NCI-H1105 (cell line): Measurements from ENCODE around the gene TRMT2A.
A peak's percentile ranks its signal among the peaks of the same experiment; 100 is the strongest.
"Not testable (repeated sequence)": the region's sequence is repeated elsewhere in the genome, so short reads cannot be mapped to it uniquely, and the experiment has no call there.

Source experiments
- DNase-seq: peaks from one replicate; lab custom pipeline; 2025; lab: John Stamatoyannopoulos, UW

The TRMT2A gene, protein sequence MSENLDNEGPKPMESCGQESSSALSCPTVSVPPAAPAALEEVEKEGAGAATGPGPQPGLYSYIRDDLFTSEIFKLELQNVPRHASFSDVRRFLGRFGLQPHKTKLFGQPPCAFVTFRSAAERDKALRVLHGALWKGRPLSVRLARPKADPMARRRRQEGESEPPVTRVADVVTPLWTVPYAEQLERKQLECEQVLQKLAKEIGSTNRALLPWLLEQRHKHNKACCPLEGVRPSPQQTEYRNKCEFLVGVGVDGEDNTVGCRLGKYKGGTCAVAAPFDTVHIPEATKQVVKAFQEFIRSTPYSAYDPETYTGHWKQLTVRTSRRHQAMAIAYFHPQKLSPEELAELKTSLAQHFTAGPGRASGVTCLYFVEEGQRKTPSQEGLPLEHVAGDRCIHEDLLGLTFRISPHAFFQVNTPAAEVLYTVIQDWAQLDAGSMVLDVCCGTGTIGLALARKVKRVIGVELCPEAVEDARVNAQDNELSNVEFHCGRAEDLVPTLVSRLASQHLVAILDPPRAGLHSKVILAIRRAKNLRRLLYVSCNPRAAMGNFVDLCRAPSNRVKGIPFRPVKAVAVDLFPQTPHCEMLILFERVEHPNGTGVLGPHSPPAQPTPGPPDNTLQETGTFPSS

DNA sequence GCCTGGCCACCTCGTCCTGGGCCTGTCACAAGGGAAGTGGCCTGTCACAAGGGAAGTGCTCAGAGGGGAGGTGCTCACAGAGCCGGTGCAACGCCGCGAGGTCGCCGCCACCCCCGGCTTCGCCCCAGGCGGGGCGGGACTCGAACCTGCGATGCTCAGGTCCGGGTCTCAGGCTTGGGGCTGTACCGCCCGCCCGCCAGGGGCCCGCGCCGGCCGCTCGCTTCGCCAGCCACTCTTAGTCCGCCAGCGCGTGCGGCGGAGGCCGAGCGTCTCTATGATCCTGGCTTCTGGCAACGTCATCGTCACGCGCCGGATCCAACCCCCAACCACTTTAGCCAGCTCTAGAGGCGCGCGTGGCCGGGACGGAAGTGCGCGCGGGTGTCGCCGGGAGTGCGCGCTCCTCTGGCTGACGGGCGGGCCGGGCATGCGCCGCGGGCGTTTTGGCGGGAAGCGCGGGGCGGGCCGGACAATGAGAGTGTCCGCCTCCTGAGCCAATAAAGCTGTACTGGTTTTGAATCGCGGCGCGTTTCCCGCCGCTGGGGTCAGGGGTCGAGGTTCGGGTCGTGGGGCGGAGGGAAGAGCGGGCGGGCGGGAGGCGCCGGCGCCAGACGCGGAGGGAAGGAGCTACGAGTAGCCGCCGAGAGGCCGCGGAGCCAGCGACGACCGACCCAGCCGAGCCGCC lies at the start of gene TRMT2A:
TRMT2A (minus strand) TSS at position 276 of the 682 bp plus-strand sequence. CDS start 320 bp downstream, outside the sequence.
- DNase-seq: peak; percentile 96

DNA sequence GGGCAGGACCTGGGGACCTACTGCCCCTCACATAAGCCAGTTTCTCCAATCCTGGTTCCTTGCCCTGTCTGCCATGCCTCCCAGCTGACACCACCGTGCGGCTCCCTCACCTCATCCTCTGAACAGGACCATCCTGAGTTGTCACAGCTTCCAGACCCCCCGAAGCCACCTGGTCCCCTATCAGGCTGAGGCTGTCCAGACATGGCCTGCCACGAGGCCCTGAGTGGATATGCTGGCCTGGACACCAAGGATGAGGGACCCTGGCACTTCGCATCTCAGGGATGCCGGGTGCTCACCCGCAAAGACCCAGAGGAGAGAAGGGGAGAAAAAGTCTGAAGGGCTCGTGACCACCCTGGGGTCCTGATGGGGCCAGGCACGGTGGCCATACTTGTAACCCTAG lies 49.7 kb upstream of the TRMT2A start:
- no peak for DNase-seq

DNA sequence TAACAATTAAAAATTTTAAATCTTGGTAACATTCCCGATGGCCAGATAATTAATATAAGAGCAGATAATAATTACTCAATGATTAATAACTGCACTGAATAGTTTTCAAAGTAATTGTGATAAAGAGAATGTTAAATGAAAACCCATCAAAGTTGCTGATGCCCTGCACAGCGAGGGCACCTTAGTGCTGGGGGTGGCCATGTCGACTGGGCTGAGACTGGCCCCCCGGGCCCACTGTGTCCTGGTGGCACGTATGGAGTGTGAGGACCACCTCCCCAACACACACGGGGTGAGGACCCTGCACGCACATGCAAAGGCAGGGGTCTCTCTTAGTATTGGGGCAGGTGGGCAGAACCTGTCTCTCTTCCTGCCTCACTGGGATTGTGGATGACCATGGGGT lies 48.9 kb upstream of the TRMT2A start:
- no peak for DNase-seq

DNA sequence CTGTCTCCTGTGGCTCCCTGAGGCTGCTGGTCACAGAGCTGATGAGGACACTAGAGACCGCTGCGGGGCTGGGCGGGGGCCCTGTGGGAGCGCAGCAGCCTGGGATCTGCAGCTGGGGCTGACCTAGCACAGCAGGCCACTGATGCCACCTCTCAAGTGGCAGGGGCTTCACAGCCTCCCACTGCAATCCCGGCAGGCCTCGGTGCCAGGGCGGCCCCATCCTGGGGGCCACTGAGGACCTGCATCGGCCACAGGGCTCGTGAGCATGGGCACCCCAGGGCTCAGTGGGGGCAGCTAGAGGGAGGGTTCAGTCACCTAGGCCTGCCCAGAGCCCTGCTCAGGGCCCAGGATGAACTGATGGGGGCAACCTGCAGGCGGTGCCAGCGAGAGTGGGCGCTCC lies 48.4 kb upstream of the TRMT2A start:
- no peak for DNase-seq

DNA sequence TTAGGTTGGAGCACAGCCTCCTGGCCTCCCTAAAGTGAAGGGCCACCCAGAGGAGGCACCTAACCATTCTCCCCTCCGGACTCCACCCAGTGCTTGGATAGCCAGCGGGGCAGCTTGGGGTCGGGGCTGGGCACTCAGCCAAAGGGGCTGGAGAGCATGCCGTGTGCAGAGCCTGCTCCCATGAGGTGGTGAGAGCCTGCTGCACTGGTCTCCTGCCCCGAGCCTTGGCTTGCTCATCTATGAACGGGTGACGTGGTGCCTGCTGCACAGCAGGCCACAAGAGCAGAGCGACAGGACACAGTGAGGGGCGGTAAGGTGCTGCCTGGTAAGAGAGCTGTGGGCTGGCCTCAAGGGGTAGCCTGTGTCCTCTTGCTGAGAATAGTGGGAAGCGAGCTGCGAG lies 47.8 kb upstream of the TRMT2A start:
- no peak for DNase-seq

DNA sequence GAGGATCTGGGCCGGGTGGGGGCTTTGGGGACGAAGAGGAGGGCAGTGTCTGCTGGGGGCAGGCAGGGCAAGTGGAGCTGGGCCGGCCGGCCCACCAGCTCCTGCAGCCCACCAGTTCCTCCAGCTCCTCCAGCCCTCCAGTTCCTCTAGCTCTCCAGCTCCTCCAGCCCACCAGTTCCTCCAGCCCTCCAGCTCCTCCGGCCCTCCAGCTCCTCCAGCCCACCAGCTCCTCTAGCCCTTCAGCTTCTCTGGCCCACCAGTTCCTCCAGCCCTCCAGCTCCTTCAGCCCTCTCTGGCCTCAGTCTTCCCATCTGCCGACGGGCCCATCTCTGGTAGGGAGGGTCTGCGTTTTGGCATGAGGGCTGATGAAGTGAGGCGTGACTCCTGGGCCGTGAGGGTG lies 43.0 kb upstream of the TRMT2A start:
- DNase-seq: no peak

DNA sequence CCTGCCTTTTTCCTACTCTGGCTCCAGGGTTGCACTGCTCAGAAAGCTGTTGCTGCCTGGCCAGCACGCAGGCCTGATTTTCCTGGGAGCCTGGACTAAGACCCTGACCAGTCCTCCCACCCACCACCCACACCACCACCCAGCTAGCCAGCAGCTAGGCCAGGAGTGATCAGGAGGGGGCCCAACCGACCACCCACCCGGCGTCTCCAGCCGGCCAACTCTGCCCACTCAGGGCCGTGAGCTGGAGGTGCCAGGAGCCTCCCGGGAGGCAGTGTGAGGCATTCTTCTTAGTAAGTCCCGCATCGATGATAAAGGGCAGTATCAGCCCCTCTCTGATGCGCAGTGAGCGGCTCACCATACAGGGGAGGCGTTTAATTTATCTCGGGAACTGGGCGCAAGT lies 42.5 kb upstream of the TRMT2A start:
- DNase-seq: not testable (repeated sequence)

DNA sequence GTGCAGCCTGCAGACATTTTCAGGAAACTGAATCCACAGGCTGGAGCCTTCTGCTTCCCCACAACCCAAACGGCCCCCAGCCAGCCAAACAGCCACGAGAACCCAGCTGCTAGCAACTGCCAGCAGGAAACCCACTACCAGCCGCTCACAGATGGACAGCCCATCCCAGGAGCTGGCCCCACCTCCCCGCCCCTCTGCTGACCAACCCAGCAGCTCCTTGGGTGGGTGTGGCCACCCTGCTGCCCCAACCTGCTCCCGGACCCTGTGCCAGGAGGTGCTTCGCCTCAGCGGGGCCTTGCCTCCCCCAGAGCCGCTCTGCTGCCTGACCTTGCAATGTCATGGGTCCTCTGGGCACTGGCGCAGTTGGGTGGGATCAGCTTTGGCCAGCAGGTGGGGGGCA lies 42.0 kb upstream of the TRMT2A start:
- DNase-seq: no peak

DNA sequence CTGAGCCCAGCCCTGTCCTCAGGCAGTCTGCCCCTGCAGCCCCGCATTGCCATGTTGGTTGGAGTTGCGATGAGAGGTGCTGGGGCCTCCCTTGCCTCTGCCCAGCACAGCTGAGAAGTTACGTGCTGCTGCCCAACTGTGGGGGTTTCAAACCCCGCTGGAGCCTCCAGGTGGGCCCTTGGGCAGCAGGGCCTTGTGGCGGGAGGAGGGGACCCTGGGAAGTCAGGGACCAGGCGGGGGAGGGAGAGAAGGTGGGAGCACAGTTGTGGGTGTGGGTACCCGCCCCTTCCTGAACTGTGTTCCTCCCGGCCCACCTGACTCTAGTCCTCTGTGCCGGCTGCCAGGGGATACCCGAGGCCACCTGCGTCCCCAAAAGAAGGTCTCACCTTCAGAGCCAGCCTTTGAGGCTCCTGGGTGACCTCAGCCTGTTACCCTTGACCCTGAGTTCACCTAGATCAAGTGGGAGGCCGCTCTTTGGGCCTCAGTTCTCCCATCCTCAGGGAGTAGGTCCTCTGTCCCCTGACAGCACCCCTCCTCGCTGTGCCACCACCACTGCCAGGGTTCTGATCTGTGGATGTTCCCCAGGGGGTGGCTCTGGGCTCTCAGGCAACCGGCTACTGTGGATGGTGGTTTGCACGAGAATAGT lies 41.5 kb upstream of the TRMT2A start:
- no peak for DNase-seq

DNA sequence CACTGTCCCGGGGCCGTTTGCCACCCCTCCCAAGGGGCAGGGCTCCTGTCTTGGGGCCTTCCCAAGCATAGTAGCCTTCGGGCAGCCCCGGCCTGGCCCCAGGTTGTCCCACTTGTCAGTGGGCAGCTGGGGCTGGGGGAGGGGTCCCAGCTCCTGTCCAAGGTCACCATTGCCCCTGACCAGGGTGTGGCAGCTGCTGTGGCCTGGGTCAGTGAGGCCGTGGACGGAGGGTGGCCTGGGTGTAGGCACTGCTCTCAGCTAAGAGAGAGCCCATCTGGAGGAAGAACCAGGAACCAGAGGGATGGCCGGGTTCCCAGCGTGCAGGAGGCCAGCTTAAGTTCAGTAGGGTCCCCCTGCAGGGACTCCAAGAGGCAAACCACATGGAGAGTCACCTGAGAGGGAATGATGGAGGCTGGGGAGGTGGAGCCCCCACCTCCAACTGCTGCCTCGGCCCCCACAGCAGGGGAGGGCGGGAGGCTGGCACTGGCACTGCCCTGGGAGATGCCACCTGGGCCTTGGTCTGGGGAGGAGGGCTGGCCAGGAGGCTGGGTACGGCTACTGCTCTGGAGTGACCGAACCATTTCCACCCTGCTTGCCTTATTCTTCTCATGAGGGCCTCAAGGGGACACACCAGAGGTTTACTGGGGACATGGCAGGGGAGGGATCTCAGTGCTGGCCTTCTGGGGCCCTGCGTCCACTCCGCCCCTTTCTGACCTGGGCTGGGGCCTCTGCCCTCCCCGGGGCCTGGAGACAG lies 40.6 kb upstream of the TRMT2A start:
- DNase-seq: no peak

DNA sequence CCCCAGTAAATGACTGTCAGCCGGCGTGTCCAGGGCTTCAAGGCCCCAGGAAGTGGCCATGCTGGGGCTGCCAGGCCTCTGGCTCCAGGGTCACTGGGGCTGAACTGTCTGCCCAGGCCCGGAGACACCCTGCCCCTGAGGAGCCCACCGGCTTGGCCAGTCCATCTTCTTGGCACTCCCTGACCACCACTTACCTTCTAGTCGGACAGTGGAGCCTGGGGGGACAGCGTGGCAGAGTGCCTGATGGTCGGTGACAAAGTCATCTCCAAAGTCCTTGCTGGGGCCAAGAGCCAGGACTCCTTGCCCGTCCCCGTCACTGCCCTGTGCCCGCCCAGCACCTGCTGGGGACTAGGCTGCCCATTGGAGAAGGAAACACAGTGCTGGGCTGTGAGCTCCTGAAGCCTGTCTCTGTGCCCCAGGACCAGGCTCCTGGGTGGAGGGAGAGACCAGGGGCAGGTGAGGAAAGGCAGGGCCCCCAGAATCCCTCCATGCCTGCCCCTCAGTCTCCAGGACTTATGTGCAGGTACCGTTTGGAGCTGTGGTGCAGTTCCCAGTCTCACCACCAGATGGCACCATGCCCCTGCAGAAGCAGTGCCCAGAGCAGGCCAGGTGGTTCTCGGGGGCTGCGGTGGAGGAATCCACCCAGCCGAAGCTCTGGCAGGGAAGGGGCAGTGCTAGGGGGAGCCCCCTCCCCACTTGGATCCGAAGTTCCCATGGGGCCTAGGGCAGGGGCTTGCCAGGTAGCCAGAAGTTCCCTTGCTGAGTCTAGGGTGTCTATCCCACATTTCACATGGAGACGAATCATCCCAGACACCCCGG lies 39.8 kb upstream of the TRMT2A start:
- peak; percentile 63 for DNase-seq

DNA sequence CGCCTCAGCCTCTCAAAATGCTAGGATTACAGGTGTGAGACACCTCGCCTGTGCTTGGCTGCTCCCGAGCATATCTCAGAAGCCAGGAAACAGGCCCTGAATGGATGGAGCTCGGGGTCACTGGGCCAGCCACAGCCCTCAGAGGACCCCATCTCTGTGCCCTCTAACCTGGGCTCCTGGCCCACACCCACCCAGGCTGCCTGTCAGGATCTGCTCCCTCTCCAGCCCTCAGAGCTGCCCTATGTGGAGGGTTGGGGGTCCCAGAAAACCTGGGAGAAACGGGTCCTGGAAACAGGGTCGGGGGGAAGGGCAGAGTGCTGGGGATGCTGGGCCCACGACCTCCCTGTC lies 39.0 kb upstream of the TRMT2A start:
- no peak for DNase-seq

DNA sequence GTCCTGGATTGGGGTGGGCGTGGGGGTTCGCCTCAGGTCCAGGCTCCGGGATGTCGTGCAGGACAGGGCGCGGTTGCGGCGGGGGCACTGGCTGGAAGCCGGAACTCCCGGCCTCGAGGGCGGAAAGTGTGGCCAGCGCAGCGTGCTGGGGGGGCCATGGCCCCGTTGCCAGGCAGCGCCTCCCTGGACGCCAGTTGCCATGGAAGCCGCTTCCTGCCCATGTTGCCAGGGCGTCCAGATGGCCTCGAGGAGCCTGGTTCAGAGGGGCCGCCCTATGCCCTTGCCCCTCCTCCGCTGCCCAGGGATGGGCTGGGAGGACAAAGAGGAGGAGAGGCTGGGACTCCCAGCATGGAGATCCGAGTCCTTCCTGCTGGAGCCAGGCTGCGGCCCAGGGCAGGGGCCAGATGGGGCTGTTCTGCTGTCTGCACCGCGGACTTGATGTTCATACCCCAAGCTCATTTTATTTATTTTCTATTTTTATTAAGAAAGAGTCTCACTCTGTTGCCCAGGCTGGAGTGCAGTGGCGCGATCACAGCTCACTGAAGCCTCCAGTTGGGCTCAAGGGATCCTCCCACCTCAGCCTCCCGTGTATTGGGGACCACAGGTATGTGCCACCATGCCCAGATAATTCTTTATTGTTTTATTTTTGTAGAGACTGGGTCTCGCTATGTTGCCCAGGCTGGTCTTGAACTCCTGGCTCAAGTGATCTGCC lies 38.5 kb upstream of the TRMT2A start:
- DNase-seq: peak; percentile 89

DNA sequence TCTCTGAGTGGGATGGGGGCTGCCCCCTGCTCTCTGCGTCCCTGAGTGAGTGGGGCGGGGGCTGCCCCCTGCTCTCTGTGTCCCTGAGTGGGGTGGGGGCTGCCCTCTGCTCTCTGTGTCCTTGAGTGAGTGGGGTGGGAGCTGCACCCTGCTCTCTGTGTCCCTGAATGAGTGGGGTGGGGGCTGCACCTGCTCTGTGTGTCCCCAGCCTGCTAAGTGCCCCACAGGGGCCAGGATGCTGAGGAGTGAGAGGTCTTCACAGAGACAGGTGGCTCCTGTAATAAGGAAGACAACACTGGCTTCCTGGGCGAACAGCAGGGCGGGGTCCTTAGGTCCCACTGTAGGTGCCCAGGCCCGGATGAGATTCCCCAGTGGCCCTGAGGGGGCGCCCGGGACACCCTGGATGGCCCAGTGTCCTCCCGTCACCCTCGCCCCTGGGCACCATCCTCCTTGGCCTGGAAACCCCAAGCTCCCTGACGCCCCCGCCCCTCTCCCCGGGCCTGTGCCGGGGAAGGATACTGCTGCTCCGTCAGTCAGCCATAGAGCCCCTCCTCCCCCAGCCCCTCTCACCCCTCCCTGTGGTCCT lies 37.7 kb upstream of the TRMT2A start:
- no peak for DNase-seq

DNA sequence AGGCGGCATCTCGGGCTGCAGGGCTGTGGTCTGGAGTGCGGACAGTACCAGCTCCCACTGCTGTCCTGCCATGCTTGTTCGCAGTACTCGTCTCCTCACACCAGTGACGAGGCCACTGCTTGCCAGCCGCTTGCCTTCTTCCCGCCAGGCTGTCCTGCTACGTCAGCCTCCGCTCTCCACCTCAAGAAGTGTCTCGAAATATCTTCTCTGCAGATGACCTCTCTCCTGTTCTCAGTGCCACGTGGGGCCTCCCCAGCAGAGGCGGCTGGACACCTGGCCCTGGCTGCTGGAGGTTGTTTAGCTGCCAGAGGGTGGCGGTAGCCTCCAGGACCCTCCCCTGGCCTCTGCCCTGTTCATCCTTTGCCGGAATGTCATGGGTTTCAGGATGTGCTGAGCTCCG lies 36.9 kb upstream of the TRMT2A start:
- DNase-seq: no peak

DNA sequence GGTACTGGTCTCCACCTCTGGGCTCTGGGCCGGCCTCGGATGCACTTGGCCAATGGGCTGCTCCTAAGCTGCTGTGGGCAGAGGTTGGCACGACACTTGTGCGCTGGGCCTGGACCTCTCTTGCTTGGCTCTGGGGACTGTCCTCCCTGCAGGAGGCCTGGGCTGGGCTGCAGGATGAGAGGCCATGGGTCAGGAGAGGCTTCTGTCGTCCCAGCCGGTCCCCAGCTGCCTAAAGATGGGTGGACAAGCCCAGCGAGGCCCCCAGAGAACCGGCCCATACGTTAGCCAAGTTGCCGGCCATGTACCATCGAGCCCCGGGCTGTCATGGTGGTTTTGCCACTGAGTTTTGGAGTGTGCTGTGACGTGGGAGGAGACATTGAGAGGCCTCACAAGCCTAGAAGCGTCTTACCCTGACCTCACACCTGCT lies 35.5 kb upstream of the TRMT2A start:
- no peak for DNase-seq

DNA sequence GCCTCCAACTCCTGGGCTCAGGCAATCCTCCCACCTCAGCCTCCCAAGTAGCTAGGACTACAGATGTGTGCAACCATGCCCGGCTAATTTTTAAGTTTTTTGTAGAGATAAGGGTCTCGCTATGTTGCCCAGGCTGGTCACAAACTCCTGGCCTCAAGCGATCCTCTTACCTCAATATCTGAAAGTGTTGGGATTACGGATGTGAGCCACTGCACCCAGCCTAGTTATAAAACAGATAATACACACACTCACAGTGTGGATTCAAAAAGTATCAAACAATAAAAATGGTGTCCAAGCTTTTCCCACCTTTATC lies 34.2 kb upstream of the TRMT2A start:
- no peak for DNase-seq

DNA sequence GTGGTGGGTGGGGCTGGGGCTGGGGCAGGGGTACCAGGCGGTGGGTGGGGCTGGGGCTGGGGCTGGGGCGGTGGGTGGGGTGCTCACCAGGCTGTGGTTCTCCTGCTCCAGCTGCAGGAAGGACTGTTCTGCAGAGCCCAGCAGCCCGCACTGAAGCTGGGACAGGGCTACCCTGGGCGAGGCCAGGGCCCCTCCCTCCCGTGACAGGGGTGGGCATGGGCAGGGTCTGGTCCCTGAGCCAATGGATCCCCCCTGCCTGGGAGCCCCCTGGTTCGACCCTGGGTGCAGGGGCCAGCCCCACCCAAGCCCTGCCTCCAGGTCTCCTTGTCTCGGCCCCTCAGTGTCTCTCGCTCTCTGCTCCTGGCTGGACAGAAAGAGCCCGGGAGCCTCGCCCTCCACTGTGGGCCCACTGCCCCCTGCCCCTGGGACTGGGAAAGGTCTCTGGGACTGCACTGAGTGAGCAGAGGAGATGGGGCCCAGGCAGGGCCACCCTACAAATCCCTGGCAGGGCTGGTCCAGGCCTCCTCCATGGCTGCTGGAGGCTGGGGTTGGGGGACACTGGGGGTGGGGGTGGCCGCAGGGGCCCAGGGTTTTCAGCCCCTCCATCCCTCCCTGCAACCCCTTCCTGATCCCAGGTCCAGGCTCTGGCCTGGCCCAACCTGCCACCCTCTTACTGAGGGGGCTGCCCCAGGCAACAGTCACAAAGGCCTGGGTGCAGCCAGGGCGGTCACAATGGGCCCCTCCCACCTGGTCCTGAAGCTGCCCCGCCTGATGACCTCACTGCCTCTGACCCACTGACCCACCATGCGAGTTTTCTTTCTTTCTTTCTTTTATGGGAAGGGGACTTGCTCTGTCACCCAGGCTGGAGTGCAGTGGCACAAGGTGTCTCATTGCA lies 33.6 kb upstream of the TRMT2A start, which contains the start of gene CCDC188:
CCDC188 (minus strand) TSS at position 675 of the 895 bp plus-strand sequence; CDS start at position 606, 69 bp downstream.
- no peak for DNase-seq
